ENCODE results near the gene CBL.
"Not testable (repeated sequence)": the region's sequence is repeated elsewhere in the genome, so short reads cannot be mapped to it uniquely, and the experiment has no call there.

CBL gene

GRCh38 chr11:119187123-119187892 lies 18.8 kb upstream of the CBL start:
- DNase-seq (ENCODE audit: low read depth, low spot score) = no peak
- Histone ChIP-seq H3K9ac (ENCODE audit: insufficient read length, low read depth) (no peak overlapping the region), H3K4me3 (ENCODE audit: insufficient read length, low read depth) (no peak overlapping the region), H3K36me3 (ENCODE audit: insufficient read depth, insufficient read length, low read length) (peaks cover 3% of the 10 kb centered on the region), H3K4me1 (ENCODE audit: insufficient read depth, insufficient read length) (peaks cover 6% of the 10 kb centered on the region), H3K9me3 (ENCODE audit: insufficient read depth, low read length) (no peaks in the 10 kb centered on the region), H3K27me3 (ENCODE audit: insufficient read depth, insufficient read length) (no peaks in the 10 kb centered on the region)
- TF ChIP-seq YY1 (IDR thresholded peaks at IDR 0.05; ENCODE audit: insufficient read depth, insufficient read length) (no peak), ZNF274 (IDR thresholded peaks at IDR 0.05; ENCODE audit: low read depth, low read length) (no peak), SUZ12 (IDR thresholded peaks at IDR 0.05; ENCODE audit: extremely low read depth, insufficient read depth, insufficient read length) (no peak)

GRCh38 chr11:119188067-119188466 lies 18.1 kb upstream of the CBL start:
- no peak for TF ChIP-seq SUZ12 (IDR thresholded peaks at IDR 0.05; ENCODE audit: extremely low read depth, insufficient read depth, insufficient read length)
- TF ChIP-seq YY1 (IDR thresholded peaks at IDR 0.05; ENCODE audit: insufficient read depth, insufficient read length) = no peak
- TF ChIP-seq ZNF274 (IDR thresholded peaks at IDR 0.05; ENCODE audit: low read depth, low read length) = no peak
- Histone ChIP-seq H3K9ac (ENCODE audit: insufficient read length, low read depth) (no peak overlapping the region), H3K9me3 (ENCODE audit: insufficient read depth, low read length) (no peaks in the 10 kb centered on the region), H3K4me3 (ENCODE audit: insufficient read length, low read depth) (no peak overlapping the region), H3K27me3 (ENCODE audit: insufficient read depth, insufficient read length) (no peaks in the 10 kb centered on the region), H3K4me1 (ENCODE audit: insufficient read depth, insufficient read length) (peaks cover 9% of the 10 kb centered on the region), H3K36me3 (ENCODE audit: insufficient read depth, insufficient read length, low read length) (peaks cover 3% of the 10 kb centered on the region)
- DNase-seq (ENCODE audit: low read depth, low spot score) = no peak

- no peak overlapping the region for H3K4me3 ChIP-seq (ENCODE audit: insufficient read length, low read depth)
- no peak overlapping the region for H3K9ac ChIP-seq (ENCODE audit: insufficient read length, low read depth)
- TF ChIP-seq YY1 (IDR thresholded peaks at IDR 0.05; ENCODE audit: insufficient read depth, insufficient read length) (no peak), ZNF274 (IDR thresholded peaks at IDR 0.05; ENCODE audit: low read depth, low read length) (no peak), SUZ12 (IDR thresholded peaks at IDR 0.05; ENCODE audit: extremely low read depth, insufficient read depth, insufficient read length) (no peak)
- DNase-seq (ENCODE audit: low read depth, low spot score) = no peak
- H3K27me3 ChIP-seq (ENCODE audit: insufficient read depth, insufficient read length) = no peaks in the 10 kb centered on the region
- H3K9me3 ChIP-seq (ENCODE audit: insufficient read depth, low read length) = no peaks in the 10 kb centered on the region
- peaks cover 9% of the 10 kb centered on the region for H3K4me1 ChIP-seq (ENCODE audit: insufficient read depth, insufficient read length)
- H3K36me3 ChIP-seq (ENCODE audit: insufficient read depth, insufficient read length, low read length) = peaks cover under 1% of the 10 kb centered on the region
These were observed 17.3 kb upstream of the CBL start for GRCh38 chr11:119188887-119189286.

GRCh38 chr11:119189393-119189792 lies 16.7 kb upstream of the CBL start:
- Histone ChIP-seq H3K9me3 (ENCODE audit: insufficient read depth, low read length) (no peaks in the 10 kb centered on the region), H3K4me3 (ENCODE audit: insufficient read length, low read depth) (no peak overlapping the region), H3K27me3 (ENCODE audit: insufficient read depth, insufficient read length) (no peaks in the 10 kb centered on the region), H3K9ac (ENCODE audit: insufficient read length, low read depth) (no peak overlapping the region), H3K36me3 (ENCODE audit: insufficient read depth, insufficient read length, low read length) (no peaks in the 10 kb centered on the region), H3K4me1 (ENCODE audit: insufficient read depth, insufficient read length) (peaks cover 9% of the 10 kb centered on the region)
- TF ChIP-seq SUZ12 (IDR thresholded peaks at IDR 0.05; ENCODE audit: extremely low read depth, insufficient read depth, insufficient read length) (no peak), YY1 (IDR thresholded peaks at IDR 0.05; ENCODE audit: insufficient read depth, insufficient read length) (no peak), ZNF274 (IDR thresholded peaks at IDR 0.05; ENCODE audit: low read depth, low read length) (no peak)
- no peak for DNase-seq (ENCODE audit: low read depth, low spot score)

GRCh38 chr11:119190531-119190930 lies 15.6 kb upstream of the CBL start:
- Histone ChIP-seq H3K9ac (ENCODE audit: insufficient read length, low read depth) (no peak overlapping the region), H3K4me1 (ENCODE audit: insufficient read depth, insufficient read length) (peaks cover 9% of the 10 kb centered on the region), H3K4me3 (ENCODE audit: insufficient read length, low read depth) (no peak overlapping the region), H3K27me3 (ENCODE audit: insufficient read depth, insufficient read length) (no peaks in the 10 kb centered on the region), H3K9me3 (ENCODE audit: insufficient read depth, low read length) (no peaks in the 10 kb centered on the region), H3K36me3 (ENCODE audit: insufficient read depth, insufficient read length, low read length) (no peaks in the 10 kb centered on the region)
- TF ChIP-seq ZNF274 (IDR thresholded peaks at IDR 0.05; ENCODE audit: low read depth, low read length) (no peak), YY1 (IDR thresholded peaks at IDR 0.05; ENCODE audit: insufficient read depth, insufficient read length) (no peak), SUZ12 (IDR thresholded peaks at IDR 0.05; ENCODE audit: extremely low read depth, insufficient read depth, insufficient read length) (no peak)
- no peak for DNase-seq (ENCODE audit: low read depth, low spot score)

GRCh38 chr11:119191265-119191664 lies 14.9 kb upstream of the CBL start:
- not testable (repeated sequence) for H3K4me1 ChIP-seq (ENCODE audit: insufficient read depth, insufficient read length); H3K4me3 ChIP-seq (ENCODE audit: insufficient read length, low read depth)

GRCh38 chr11:119192111-119192510 lies 14.0 kb upstream of the CBL start:
- Histone ChIP-seq H3K9ac (ENCODE audit: insufficient read length, low read depth) (no peak overlapping the region), H3K4me1 (ENCODE audit: insufficient read depth, insufficient read length) (peaks cover 9% of the 10 kb centered on the region), H3K36me3 (ENCODE audit: insufficient read depth, insufficient read length, low read length) (no peaks in the 10 kb centered on the region), H3K27me3 (ENCODE audit: insufficient read depth, insufficient read length) (no peaks in the 10 kb centered on the region), H3K9me3 (ENCODE audit: insufficient read depth, low read length) (no peaks in the 10 kb centered on the region), H3K4me3 (ENCODE audit: insufficient read length, low read depth) (no peak overlapping the region)
- TF ChIP-seq SUZ12 (IDR thresholded peaks at IDR 0.05; ENCODE audit: extremely low read depth, insufficient read depth, insufficient read length) (no peak), ZNF274 (IDR thresholded peaks at IDR 0.05; ENCODE audit: low read depth, low read length) (no peak), YY1 (IDR thresholded peaks at IDR 0.05; ENCODE audit: insufficient read depth, insufficient read length) (no peak)
- no peak for DNase-seq (ENCODE audit: low read depth, low spot score)

More at GRCh38 chr11:119191265-119191664, 14.9 kb upstream of the CBL start:
- DNase-seq (ENCODE audit: low read depth, low spot score); H3K9me3 ChIP-seq (ENCODE audit: insufficient read depth, low read length); H3K36me3 ChIP-seq (ENCODE audit: insufficient read depth, insufficient read length, low read length); H3K27me3 ChIP-seq (ENCODE audit: insufficient read depth, insufficient read length); H3K9ac ChIP-seq (ENCODE audit: insufficient read length, low read depth): not testable (repeated sequence)
